ENCODE results near the gene SEMA4A.
A peak's percentile ranks its signal among the peaks of the same experiment; 100 is the strongest.

Gene SEMA4A

GRCh38 chr1:156144742-156145141 is 8.6 kb upstream of the SEMA4A start:
- no peak overlapping the region for H3K4me3 ChIP-seq (ENCODE audit: low read length)
- TF ChIP-seq CTCF (conservative IDR thresholded peaks at IDR 0.05; ENCODE audit: low read length), result no peak
- no peak for DNase-seq (ENCODE audit: low read depth)

- no peak for DNase-seq (ENCODE audit: low read depth)
- TF ChIP-seq CTCF (conservative IDR thresholded peaks at IDR 0.05; ENCODE audit: low read length), result no peak
- H3K4me3 ChIP-seq (ENCODE audit: low read length), result no peak overlapping the region
Observed at GRCh38 chr1:156145650-156146019, 7.8 kb upstream of the SEMA4A start.

DNA sequence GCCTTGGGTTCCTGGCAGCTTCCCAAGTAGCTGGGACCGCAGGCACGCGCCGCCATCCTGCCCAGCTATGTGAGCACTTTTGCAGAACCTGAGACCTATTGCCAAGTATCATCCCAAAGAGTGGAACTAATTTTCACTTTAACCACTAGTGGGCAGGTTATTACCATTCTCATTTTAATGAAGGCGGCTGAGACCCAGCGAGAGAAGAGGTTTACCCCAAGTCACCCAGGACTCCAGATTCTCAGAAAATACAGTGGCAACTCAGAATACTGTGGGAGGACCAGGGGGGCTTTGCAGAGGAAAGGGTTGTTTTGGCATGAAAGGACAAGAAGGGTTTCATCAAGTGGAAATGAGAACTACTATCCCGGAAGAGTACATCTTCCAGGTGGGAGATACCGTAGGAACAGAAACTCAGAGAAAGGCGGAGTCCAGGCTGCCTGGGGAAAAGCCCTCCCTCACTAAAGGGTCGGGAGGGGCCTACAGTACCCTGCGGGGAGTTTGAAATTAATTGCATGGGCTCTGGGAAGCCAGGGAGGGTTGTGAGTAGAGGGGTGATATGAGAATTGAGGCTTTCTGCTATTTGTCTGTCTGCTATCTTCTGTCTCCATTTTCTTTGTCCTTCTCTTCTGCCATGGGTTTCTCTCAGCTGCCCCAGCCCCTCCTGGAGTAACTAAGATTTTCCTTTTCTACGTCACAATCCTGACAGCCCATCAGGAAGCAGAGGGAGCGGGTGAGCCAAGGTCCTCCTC is 7.2 kb upstream of the SEMA4A start:
- TF ChIP-seq CTCF (conservative IDR thresholded peaks at IDR 0.05; ENCODE audit: low read length), result peak; percentile 62
- no peak overlapping the region for H3K4me3 ChIP-seq (ENCODE audit: low read length)
- DNase-seq (ENCODE audit: low read depth), result peak; percentile 98

GRCh38 chr1:156146769-156147405 is 6.5 kb upstream of the SEMA4A start:
- H3K4me3 ChIP-seq (ENCODE audit: low read length), result no peak overlapping the region
- TF ChIP-seq CTCF (conservative IDR thresholded peaks at IDR 0.05; ENCODE audit: low read length), result no peak
- DNase-seq (ENCODE audit: low read depth), result peak; percentile 48

DNA sequence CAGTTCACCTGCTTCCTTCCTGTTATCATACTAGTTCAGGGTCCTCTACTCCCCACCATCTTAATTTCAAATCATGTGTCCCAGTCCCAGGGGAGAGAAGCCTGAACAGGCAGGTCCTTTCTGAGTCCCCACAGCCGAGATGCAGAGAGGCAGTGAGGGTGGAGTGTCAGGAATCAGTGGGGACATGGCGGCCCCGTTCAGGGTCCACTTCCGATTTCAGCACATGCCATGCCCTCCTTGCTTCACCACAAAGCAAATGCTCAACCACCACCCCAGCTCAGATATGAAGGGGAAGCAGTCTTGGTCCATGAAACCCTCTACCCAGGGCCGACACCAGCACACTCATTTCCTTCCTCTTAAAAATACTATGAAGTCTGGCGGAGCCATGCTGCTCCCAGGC is 5.2 kb upstream of the SEMA4A start:
- no peak overlapping the region for H3K4me3 ChIP-seq (ENCODE audit: low read length)

GRCh38 chr1:156149374-156150332 is 3.7 kb upstream of the SEMA4A start:
- no peak for TF ChIP-seq CTCF (conservative IDR thresholded peaks at IDR 0.05; ENCODE audit: low read length)
- no peak overlapping the region for H3K4me3 ChIP-seq (ENCODE audit: low read length)
- no peak for DNase-seq (ENCODE audit: low read depth)

More for the DNA sequence above, 5.2 kb upstream of the SEMA4A start:
- TF ChIP-seq CTCF (conservative IDR thresholded peaks at IDR 0.05; ENCODE audit: low read length), result no peak
- DNase-seq (ENCODE audit: low read depth), result no peak

All from AG10803 (cell line).